T-helper 1 cell (primary cell): ENCODE data around the gene ALDH2.
"Not testable (repeated sequence)": the region's sequence is repeated elsewhere in the genome, so short reads cannot be mapped to it uniquely, and the experiment has no call there.

Experiments used
- DNase-seq, 5 donors: peaks; one replicate each; pipeline ENCODE4 v3.0.0-alpha.2; 2012 to 2020
- total RNA-seq, 4 donors: gene quantifications; one replicate each; lab custom pipeline; 2026; lab: John Stamatoyannopoulos, UW

The ALDH2 gene
- 0.24 to 1.1 (median 0.77) reads per million in 4 donors for total RNA-seq

GRCh38 chr12:111766608-111767361 lies at the start of gene ALDH2:
TSS of gene ALDH2 (plus strand) at chr12:111766933. CDS start at chr12:111766983, 50 bp downstream.
- peak in 3 of 5 donors; percentile 3 to 34 (median 14) for DNase-seq

GRCh38 chr12:111719316-111719715 lies 47.4 kb upstream of the ALDH2 start:
- not testable (repeated sequence) for DNase-seq

- DNase-seq, result no peak
These were observed 46.3 kb upstream of the ALDH2 start for GRCh38 chr12:111720457-111720856.

GRCh38 chr12:111723646-111724360 lies 42.9 kb upstream of the ALDH2 start:
- DNase-seq, result not testable (repeated sequence)

DNA sequence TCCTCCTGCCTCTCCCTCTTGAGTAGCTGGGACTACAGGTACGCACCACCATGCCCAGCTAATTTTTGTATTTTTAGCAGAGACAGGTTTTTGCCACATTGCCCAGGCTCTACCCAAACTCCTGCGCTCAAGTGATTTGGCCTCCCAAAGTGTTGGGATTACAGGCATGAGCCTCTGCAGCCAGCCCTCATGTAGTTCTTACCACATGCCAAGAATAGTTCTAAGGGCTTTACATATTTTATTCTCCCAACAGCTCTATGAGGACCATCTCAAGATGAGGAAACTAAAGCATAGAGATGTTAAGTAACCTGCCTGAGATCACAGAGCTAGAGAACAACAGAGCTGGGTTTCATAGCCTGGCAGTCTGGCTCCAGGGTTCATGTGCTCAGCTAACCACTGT lies 37.9 kb upstream of the ALDH2 start:
- DNase-seq, result no peak

GRCh38 chr12:111730420-111730819 lies 36.3 kb upstream of the ALDH2 start:
- DNase-seq, result no peak

- DNase-seq, result no peak
These were observed 33.9 kb upstream of the ALDH2 start for GRCh38 chr12:111732786-111733185.

- DNase-seq, result no peak
These were observed 33.3 kb upstream of the ALDH2 start for GRCh38 chr12:111733340-111733915.

GRCh38 chr12:111739524-111739923 lies 27.2 kb upstream of the ALDH2 start:
- DNase-seq, result not testable (repeated sequence)

GRCh38 chr12:111741235-111741812 lies 25.4 kb upstream of the ALDH2 start:
- DNase-seq, result no peak

DNA sequence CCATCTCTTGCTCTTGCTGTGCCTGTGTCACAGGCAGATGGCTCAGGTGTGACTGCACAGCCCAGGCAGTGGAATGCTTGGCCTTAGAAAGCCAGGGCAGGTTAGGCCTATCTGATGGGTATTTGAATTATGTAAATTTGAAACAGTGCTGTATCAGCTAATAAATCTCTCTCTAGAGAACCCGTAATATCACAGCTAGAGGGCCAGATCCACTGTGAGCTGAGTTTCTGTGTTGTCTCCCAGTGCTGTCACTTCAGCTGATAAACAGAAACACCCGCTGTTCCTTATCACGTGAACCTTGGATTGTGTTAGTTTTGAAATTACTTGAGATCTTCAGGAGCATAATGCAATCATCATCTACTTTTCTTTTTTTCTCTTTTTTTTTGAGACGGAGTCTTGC lies 21.5 kb upstream of the ALDH2 start:
- no peak for DNase-seq

DNA sequence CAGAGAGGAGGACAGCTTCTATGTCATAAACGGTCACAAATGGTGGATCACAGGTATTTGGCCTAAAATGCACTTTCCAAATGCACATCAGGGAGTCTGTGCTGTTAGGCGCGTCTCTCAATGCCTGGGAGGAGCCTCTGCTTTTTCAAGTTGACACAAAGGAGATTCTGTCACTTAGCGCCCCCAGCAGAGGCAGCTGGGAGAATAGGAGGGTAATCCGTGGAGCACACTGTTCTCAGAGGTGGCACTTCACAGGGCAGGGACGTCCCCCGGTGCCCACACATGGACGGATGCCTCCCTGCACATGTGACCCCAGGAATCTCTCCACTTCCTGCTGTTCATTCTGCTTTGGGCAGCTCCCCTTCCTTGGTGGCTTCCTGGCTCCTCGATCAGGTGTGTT lies 19.4 kb upstream of the ALDH2 start:
- DNase-seq, result no peak

DNA sequence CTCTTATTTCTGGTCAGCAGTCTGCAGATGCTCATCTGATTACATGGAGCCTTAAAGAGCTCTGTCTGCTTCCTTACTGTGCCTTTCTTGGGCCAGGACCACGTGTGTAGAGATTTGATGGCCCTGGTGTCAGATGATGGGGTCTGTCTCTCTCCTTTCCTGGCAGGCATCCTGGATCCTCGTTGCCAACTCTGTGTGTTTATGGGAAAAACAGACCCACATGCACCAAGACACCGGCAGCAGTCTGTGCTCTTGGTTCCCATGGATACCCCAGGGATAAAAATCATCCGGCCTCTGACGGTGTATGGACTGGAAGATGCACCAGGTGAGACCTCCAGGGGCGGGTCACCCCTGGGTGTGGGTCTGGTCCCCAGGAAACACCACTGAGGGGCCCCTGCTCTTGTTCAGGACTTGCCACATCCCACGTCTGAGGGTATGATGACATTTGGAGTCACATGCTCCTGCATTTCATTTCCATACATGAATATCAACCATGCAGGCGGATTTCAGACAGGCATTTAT lies 18.5 kb upstream of the ALDH2 start:
- no peak for DNase-seq

GRCh38 chr12:111748867-111749266 lies 17.9 kb upstream of the ALDH2 start:
- no peak for DNase-seq

DNA sequence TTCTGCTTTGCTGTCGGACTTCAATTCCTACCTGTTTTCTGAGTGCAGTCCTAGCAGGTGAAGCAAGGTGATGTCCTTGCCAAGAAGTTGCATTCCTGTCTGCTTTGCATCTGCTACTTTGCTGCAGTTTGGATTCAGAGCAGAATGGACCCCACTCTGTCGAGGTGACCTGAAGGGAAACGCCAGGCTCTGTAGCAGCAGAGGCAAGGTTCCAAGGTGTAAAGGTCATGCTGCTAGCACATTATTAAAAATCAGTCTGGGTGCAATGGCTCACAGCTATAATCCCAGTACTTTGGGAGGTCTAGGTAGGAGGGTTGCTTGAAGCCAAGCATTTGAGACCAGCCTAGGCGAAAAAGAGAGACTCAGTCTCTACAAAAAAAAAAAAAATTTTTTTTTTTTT lies 17.3 kb upstream of the ALDH2 start:
- DNase-seq, result no peak

GRCh38 chr12:111753144-111753881 lies 13.4 kb upstream of the ALDH2 start:
- no peak for DNase-seq

GRCh38 chr12:111754671-111755070 lies 12.1 kb upstream of the ALDH2 start:
- no peak for DNase-seq

DNA sequence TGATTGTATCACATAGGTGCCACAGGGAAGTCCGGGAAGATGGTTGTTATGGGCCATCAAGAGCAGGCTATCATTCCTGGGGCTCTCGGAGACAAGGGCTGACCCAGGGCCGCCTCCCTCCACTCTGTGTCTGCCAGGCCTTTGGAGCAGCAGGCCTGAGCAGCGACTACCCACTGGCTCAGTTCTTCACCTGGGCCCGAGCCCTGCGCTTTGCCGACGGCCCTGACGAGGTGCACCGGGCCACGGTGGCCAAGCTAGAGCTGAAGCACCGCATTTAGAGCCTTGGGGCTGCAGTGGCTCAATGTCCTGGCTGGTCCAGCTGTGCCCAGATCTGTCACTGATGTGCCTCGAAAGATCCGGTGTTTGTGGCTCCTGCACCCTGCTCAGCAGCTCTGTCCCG lies 10.5 kb upstream of the ALDH2 start:
- DNase-seq, result no peak

- DNase-seq, result no peak
These were observed 10.1 kb upstream of the ALDH2 start for GRCh38 chr12:111756681-111757080.

DNA sequence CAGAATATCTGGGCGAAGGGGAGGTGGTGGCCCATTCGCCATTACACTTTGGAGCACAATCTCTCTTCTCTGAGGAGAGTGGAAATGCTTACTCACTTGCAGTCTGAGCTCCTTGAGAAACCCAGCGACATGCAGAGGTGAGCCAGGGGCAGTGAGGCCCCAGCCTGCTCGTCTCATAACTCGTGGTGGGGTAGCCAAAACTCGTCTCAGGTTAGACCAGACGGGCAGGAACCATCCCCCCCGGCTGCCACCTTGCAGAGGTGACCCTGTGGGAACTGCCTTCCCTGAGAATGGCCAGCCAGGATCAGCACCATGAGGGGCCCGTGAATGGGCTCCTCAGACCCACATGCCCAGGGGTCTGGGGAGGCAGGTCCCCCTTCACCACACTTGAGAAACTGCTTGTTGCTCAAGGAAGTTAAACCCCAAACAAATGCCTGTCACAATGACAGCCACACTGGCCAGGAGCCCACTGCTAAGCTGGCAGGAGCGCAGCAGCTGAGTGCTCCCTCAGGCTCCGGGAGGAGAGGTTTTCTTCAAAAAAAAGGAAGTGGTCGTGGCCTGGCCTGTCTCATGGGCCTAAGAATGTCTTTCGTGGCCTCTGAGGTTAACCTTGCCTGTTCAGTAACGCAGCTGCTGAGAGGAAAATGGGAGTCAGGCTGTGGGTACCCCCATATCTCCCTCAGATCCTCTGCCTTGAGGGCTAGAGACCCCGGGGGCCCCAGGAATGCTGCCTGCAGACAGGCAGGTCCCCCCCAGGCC lies 9.2 kb upstream of the ALDH2 start:
- DNase-seq, result no peak

GRCh38 chr12:111758120-111758561 lies 8.6 kb upstream of the ALDH2 start:
- DNase-seq, result no peak

- no peak for DNase-seq
These were observed 7.5 kb upstream of the ALDH2 start for GRCh38 chr12:111759271-111759670.
